ENCODE results near the gene ABCC2.
"Not testable (repeated sequence)": the region's sequence is repeated elsewhere in the genome, so short reads cannot be mapped to it uniquely, and the experiment has no call there.

Gene ABCC2

GRCh38 chr10:99809931-99810615 lies 27.6 kb downstream of the ABCC2 start:
- DNase-seq = no peak

- no peak for DNase-seq
Observed at GRCh38 chr10:99812177-99812576, 29.7 kb downstream of the ABCC2 start.

- no peak for DNase-seq
Observed at GRCh38 chr10:99814143-99814542, 31.7 kb downstream of the ABCC2 start.

GRCh38 chr10:99815621-99816020 lies 33.2 kb downstream of the ABCC2 start:
- DNase-seq = no peak

GRCh38 chr10:99827936-99828335 lies 45.5 kb downstream of the ABCC2 start:
- no peak for DNase-seq

- DNase-seq = no peak
Observed at GRCh38 chr10:99828464-99828863, 46.0 kb downstream of the ABCC2 start.

- DNase-seq = no peak
Observed at GRCh38 chr10:99832439-99832838, 50.0 kb downstream of the ABCC2 start.

GRCh38 chr10:99834410-99834809 lies 52.0 kb downstream of the ABCC2 start:
- DNase-seq = no peak

- DNase-seq = no peak
Observed at GRCh38 chr10:99835947-99836346, 53.5 kb downstream of the ABCC2 start.

GRCh38 chr10:99836711-99837110 lies 54.3 kb downstream of the ABCC2 start:
- no peak for DNase-seq

GRCh38 chr10:99840859-99841258 lies 58.4 kb downstream of the ABCC2 start:
- not testable (repeated sequence) for DNase-seq

GRCh38 chr10:99841746-99842145 lies 59.3 kb downstream of the ABCC2 start:
- DNase-seq = no peak

GRCh38 chr10:99843310-99843709 lies 60.9 kb downstream of the ABCC2 start:
- no peak for DNase-seq

GRCh38 chr10:99844433-99844955 lies 62.1 kb downstream of the ABCC2 start:
- DNase-seq = no peak

- DNase-seq = peak in 12 of 14 donors; percentile 11 to 70 (median 44)
Observed at GRCh38 chr10:99845837-99846382, 63.5 kb downstream of the ABCC2 start.

GRCh38 chr10:99849057-99849456 lies 66.6 kb downstream of the ABCC2 start:
- no peak for DNase-seq

GRCh38 chr10:99849536-99849935 lies 67.1 kb downstream of the ABCC2 start:
- no peak for DNase-seq

GRCh38 chr10:99850021-99850766 lies 67.8 kb downstream of the ABCC2 start:
- DNase-seq = no peak

- DNase-seq = no peak
Observed at GRCh38 chr10:99850767-99851340, 68.4 kb downstream of the ABCC2 start.

- DNase-seq = no peak
Observed at GRCh38 chr10:99851825-99852224, 69.4 kb downstream of the ABCC2 start.

- no peak for DNase-seq
Observed at GRCh38 chr10:99852481-99853213, 70.2 kb downstream of the ABCC2 start.

- no peak for DNase-seq
Observed at GRCh38 chr10:99853655-99854054, 71.2 kb downstream of the ABCC2 start.

- DNase-seq = no peak
Observed at GRCh38 chr10:99854860-99855259, 72.4 kb downstream of the ABCC2 start.
